Activated naive CD4-positive, alpha-beta T cell treated with anti-CD3 and anti-CD28 coated beads for 36 hours (primary cell): ENCODE measurements around the gene TRDN. TPM values are rescaled to one million over a fixed set of nuclear protein-coding genes. Genes with fewer than 3 reads are reported as not detected.

Source experiments
- total RNA-seq, 2 experiments: library from RNA; stranded (reverse); gene quantifications; one replicate each; pipeline ENCODE4 v1.2.3, GENCODE V29; 2021

TRDN gene
- total RNA-seq, 2 experiments from 2014 or later, result not detected

Other genes with a start within 250 kb of the TRDN start
- gene NKAIN2, start 166.9 kb upstream of the TRDN start, total RNA-seq, result not detected